HepG2 (cell line): ENCODE measurements around the gene HINT2. TPM values are rescaled to one million over a fixed set of nuclear protein-coding genes. Genes with fewer than 3 reads are reported as not detected.

Experiments
- CCDC6 ChIP-seq: sonication (generic); formaldehyde crosslinking; IDR thresholded peaks from 2 replicates; pipeline ENCODE4 v1.8.1; 2022; ENCODE audit warnings: mild to moderate bottlenecking, missing genetic modification reagents, moderate library complexity
- CENPT ChIP-seq: sonication (generic); formaldehyde crosslinking; IDR thresholded peaks from 2 replicates; pipeline ENCODE4 v1.8.0; 2022; ENCODE audit warnings: low read depth, mild to moderate bottlenecking, moderate library complexity, missing genetic modification reagents
- CENPX ChIP-seq: sonication (generic); formaldehyde crosslinking; IDR thresholded peaks from 2 replicates; pipeline ENCODE4 v1.9.0; 2021; ENCODE audit warnings: mild to moderate bottlenecking, missing genetic modification reagents, moderate library complexity
- DMAP1 ChIP-seq: IDR thresholded peaks from 2 replicates; pipeline ENCODE4 v1.6.1; 2016
- ELF3 ChIP-seq: IDR thresholded peaks from 2 replicates; pipeline ENCODE4 v1.6.1; 2016; ENCODE audit warnings: missing genetic modification reagents, missing compliant biosample characterization
- ISL2 ChIP-seq: sonication (generic); formaldehyde crosslinking; IDR thresholded peaks from 2 replicates; pipeline ENCODE4 v1.5.0; 2020; ENCODE audit warnings: missing genetic modification reagents
- MIXL1 ChIP-seq: IDR thresholded peaks from 2 replicates; pipeline ENCODE4 v1.6.1; 2016
- MTA3 ChIP-seq: sonication (generic); formaldehyde crosslinking; IDR thresholded peaks from 2 replicates; pipeline ENCODE4 v1.4.0; 2020; ENCODE audit warnings: missing genetic modification reagents
- MTF1 ChIP-seq: sonication (generic); formaldehyde crosslinking; IDR thresholded peaks from 2 replicates; pipeline ENCODE4 v1.5.0; 2020; ENCODE audit warnings: missing genetic modification reagents
- MZF1 ChIP-seq: sonication (generic); formaldehyde crosslinking; IDR thresholded peaks from 2 replicates; pipeline ENCODE4 v1.8.1; 2023; ENCODE audit warnings: mild to moderate bottlenecking, missing genetic modification reagents, borderline replicate concordance
- NFYC ChIP-seq: IDR thresholded peaks from 2 replicates; pipeline ENCODE4 v1.6.1; 2016; ENCODE audit warnings: missing genetic modification reagents, missing compliant biosample characterization
- SPEN ChIP-seq: sonication (generic); formaldehyde crosslinking; IDR thresholded peaks from 2 replicates; pipeline ENCODE4 v1.5.1; 2020; ENCODE audit warnings: low read depth, mild to moderate bottlenecking, missing genetic modification reagents
- TARDBP ChIP-seq: sonication (generic); formaldehyde crosslinking; IDR thresholded peaks from 2 replicates; pipeline ENCODE4 v1.8.0; 2022; ENCODE audit warnings: mild to moderate bottlenecking, missing genetic modification reagents
- ZFP41 ChIP-seq: sonication (generic); formaldehyde crosslinking; IDR thresholded peaks from 2 replicates; pipeline ENCODE4 v1.4.0; 2020; ENCODE audit warnings: mild to moderate bottlenecking, missing genetic modification reagents, borderline replicate concordance
- ZIK1 ChIP-seq: sonication (generic); formaldehyde crosslinking; IDR thresholded peaks from 2 replicates; pipeline ENCODE4 v1.5.0; 2020; ENCODE audit warnings: mild to moderate bottlenecking, low read depth, missing genetic modification reagents, borderline replicate concordance
- ZNF280B ChIP-seq: sonication (generic); formaldehyde crosslinking; IDR thresholded peaks from 2 replicates; pipeline ENCODE4 v1.5.0; 2020; ENCODE audit warnings: missing genetic modification reagents, mild to moderate bottlenecking, borderline replicate concordance
- ZNF558 ChIP-seq: sonication (generic); formaldehyde crosslinking; IDR thresholded peaks from 2 replicates; pipeline ENCODE4 v1.9.0; 2022; ENCODE audit warnings: mild to moderate bottlenecking, missing genetic modification reagents, borderline replicate concordance
- ZNF816 ChIP-seq: sonication (generic); formaldehyde crosslinking; IDR thresholded peaks from 2 replicates; pipeline ENCODE4 v1.8.0; 2022; ENCODE audit warnings: missing genetic modification reagents, mild to moderate bottlenecking, borderline replicate concordance
- ZNF879 ChIP-seq: sonication (generic); formaldehyde crosslinking; IDR thresholded peaks from 2 replicates; pipeline ENCODE4 v1.8.1; 2023; ENCODE audit warnings: missing genetic modification reagents
- ZSCAN31 ChIP-seq: sonication (generic); formaldehyde crosslinking; IDR thresholded peaks from 2 replicates; pipeline ENCODE4 v1.5.0; 2020; ENCODE audit warnings: low read depth, mild to moderate bottlenecking, missing genetic modification reagents
- polyA plus RNA-seq, 8 experiments: library from polyadenylated mRNA; depleted of rRNA in 3 of 8; stranded (reverse) in 7 of 8; unstranded in 1 of 8; fragments of >200 nt; fragmentation: Illumina TruSeq in 4 of 8; extraction: Trizol in 4 of 8; gene quantifications; 2 replicates each; pipeline versions ENCODE4 v1.2.1 to v1.2.3, GENCODE V29; 2011 to 2016; ENCODE audit warnings: low read depth in 4 of 8, missing spikeins in 1 of 8, mixed read lengths in 1 of 8; ENCODE audit not compliant: insufficient read depth in 1 of 8
- total RNA-seq, 5 experiments: library from RNA; depleted of rRNA; stranded (reverse); fragments of >200 nt; fragmentation: Illumina TruSeq; extraction: Trizol; gene quantifications; 2 replicates each; pipeline ENCODE4 v1.2.3, GENCODE V29; 2016; ENCODE audit warnings: low read depth in 1 of 5
- TF ChIP-seq, protein P1 (sequence below): IDR thresholded peaks from 2 replicates; pipeline ENCODE4 v1.4.0; 2020; ENCODE audit warnings: mild to moderate bottlenecking, missing genetic modification reagents
- TF ChIP-seq, protein P2 (sequence below): sonication (generic); formaldehyde crosslinking; conservative IDR thresholded peaks from 2 replicates; pipeline ENCODE4 v1.4.0; 2020; ENCODE audit warnings: missing genetic modification reagents
- TF ChIP-seq, protein P3 (sequence below): sonication (generic); formaldehyde crosslinking; IDR thresholded peaks from 2 replicates; pipeline ENCODE4 v1.4.0; 2020; ENCODE audit warnings: mild to moderate bottlenecking, missing genetic modification reagents

HINT2 gene
- total and polyA plus RNA-seq, 2 of the 13 experiments (the other 11 are each of a cell fraction or from before 2014, with no cell fraction given) = 37.9 to 56.2 TPM

DNA sequence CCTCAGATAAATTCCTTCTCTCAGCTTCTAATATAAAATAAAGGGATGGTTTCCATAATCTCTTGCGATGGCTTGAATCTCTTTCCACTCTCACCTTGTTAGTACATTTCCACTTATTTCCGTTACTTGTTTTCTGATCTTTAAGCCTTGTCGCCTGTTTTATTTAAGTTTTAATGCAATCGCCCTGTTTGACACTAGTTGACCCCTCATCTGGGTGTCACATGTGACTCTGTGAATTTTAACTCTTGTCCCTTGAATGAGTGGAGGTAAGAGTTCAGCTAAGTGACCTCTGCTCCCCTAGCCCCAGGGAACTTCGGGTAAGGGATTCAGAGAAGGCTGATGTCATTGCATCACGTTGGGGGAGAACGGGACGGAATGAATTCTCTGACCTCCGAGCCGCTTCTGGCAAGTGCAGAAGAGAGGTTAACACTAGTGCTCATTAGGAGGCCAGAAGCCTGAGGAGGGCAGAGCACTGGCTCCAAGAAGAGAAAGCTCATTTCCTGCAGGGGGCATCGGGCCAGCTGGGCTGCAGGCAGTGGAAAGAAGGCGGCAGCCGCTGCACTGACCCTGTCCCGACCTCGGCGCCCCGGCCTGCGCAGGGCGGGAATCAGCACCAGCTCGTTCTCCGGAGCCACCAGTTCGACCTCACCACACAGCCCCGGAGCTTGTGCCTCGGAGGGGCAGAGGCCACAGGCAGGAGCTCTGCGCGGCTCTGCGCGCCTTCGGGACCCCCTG is 569 bp downstream of the HINT2 start (continued):
- TF ChIP-seq, protein P1, sequence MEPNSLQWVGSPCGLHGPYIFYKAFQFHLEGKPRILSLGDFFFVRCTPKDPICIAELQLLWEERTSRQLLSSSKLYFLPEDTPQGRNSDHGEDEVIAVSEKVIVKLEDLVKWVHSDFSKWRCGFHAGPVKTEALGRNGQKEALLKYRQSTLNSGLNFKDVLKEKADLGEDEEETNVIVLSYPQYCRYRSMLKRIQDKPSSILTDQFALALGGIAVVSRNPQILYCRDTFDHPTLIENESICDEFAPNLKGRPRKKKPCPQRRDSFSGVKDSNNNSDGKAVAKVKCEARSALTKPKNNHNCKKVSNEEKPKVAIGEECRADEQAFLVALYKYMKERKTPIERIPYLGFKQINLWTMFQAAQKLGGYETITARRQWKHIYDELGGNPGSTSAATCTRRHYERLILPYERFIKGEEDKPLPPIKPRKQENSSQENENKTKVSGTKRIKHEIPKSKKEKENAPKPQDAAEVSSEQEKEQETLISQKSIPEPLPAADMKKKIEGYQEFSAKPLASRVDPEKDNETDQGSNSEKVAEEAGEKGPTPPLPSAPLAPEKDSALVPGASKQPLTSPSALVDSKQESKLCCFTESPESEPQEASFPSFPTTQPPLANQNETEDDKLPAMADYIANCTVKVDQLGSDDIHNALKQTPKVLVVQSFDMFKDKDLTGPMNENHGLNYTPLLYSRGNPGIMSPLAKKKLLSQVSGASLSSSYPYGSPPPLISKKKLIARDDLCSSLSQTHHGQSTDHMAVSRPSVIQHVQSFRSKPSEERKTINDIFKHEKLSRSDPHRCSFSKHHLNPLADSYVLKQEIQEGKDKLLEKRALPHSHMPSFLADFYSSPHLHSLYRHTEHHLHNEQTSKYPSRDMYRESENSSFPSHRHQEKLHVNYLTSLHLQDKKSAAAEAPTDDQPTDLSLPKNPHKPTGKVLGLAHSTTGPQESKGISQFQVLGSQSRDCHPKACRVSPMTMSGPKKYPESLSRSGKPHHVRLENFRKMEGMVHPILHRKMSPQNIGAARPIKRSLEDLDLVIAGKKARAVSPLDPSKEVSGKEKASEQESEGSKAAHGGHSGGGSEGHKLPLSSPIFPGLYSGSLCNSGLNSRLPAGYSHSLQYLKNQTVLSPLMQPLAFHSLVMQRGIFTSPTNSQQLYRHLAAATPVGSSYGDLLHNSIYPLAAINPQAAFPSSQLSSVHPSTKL = no peak; the same call in 1 of the 2 replicates
- TF ChIP-seq SPEN (CRISPR knock-in tag) = no peak; the same call in none of the 2 replicates
- TF ChIP-seq CCDC6 (CRISPR knock-in tag) = no peak
- no peak for TF ChIP-seq ZSCAN31 (CRISPR knock-in tag)
- TF ChIP-seq ELF3 (CRISPR knock-in tag) = peak; percentile 61; the same call in 1 of the 2 replicates
- TF ChIP-seq ISL2 (CRISPR knock-in tag) = no peak
- TF ChIP-seq, protein P2, sequence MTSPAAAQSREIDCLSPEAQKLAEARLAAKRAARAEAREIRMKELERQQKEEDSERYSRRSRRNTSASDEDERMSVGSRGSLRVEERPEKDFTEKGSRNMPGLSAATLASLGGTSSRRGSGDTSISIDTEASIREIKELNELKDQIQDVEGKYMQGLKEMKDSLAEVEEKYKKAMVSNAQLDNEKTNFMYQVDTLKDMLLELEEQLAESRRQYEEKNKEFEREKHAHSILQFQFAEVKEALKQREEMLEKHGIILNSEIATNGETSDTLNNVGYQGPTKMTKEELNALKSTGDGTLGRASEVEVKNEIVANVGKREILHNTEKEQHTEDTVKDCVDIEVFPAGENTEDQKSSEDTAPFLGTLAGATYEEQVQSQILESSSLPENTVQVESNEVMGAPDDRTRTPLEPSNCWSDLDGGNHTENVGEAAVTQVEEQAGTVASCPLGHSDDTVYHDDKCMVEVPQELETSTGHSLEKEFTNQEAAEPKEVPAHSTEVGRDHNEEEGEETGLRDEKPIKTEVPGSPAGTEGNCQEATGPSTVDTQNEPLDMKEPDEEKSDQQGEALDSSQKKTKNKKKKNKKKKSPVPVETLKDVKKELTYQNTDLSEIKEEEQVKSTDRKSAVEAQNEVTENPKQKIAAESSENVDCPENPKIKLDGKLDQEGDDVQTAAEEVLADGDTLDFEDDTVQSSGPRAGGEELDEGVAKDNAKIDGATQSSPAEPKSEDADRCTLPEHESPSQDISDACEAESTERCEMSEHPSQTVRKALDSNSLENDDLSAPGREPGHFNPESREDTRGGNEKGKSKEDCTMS (CRISPR knock-in tag) = no peak
- TF ChIP-seq, protein P3, sequence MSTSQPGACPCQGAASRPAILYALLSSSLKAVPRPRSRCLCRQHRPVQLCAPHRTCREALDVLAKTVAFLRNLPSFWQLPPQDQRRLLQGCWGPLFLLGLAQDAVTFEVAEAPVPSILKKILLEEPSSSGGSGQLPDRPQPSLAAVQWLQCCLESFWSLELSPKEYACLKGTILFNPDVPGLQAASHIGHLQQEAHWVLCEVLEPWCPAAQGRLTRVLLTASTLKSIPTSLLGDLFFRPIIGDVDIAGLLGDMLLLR (CRISPR knock-in tag) = no peak
- no peak for TF ChIP-seq MTF1 (CRISPR knock-in tag)
- no peak for TF ChIP-seq CENPT (CRISPR knock-in tag)
- no peak; the same call in 1 of the 2 replicates for TF ChIP-seq ZNF280B
- no peak for TF ChIP-seq CENPX
- no peak for TF ChIP-seq ZNF879 (CRISPR knock-in tag)
- peak; percentile 36; the same call in 1 of the 2 replicates for TF ChIP-seq MIXL1
- no peak for TF ChIP-seq TARDBP (CRISPR knock-in tag)
- TF ChIP-seq ZFP41 (CRISPR knock-in tag) = no peak
- peak; percentile 68; the same call in 1 of the 2 replicates for TF ChIP-seq ZNF816
- peak; percentile 78 for TF ChIP-seq DMAP1 (CRISPR knock-in tag)
- peak; percentile 12; the same call in 1 of the 2 replicates for TF ChIP-seq ZNF558 (CRISPR knock-in tag)
- TF ChIP-seq MZF1 (CRISPR knock-in tag) = 0 out of 2 replicates have a peak, but pooled peaks have one; percentile 48
- no peak for TF ChIP-seq ZIK1 (CRISPR knock-in tag)
- TF ChIP-seq MTA3 (CRISPR knock-in tag) = no peak
- no peak for TF ChIP-seq NFYC (CRISPR knock-in tag)
